B cell (primary cell): ENCODE results near the gene RIT2. TPM values are rescaled to one million over a fixed set of nuclear protein-coding genes. Genes with fewer than 3 reads are reported as not detected.

ENCODE experiments used
- ATAC-seq: fragments of 200-7000 bp; cut with Tn5 transposase; one replicate; pipeline ENCODE4 v1.10.0; 2021; ENCODE audit warnings: low read depth, mild to moderate bottlenecking, moderate number of reproducible peaks, moderate library complexity
- CTCF ChIA-PET: fragments of 350-600 bp; sonication (Branson Sonifier 250); formaldehyde crosslinking; loops from one replicate; lab custom pipeline; 2021; ENCODE audit warnings: antibody characterized with exemption, inconsistent platforms; lab: Charles Lee
- POLR2A ChIA-PET: fragments of 350-600 bp; sonication (Branson Sonifier 250); formaldehyde crosslinking; loops from one replicate; lab custom pipeline; 2021; ENCODE audit warnings: antibody characterized with exemption; lab: Charles Lee
- DNase-seq: peaks from one replicate; pipeline ENCODE4 v3.0.0; 2013
- H2AFZ ChIP-seq: 2 replicates; pipeline ENCODE4 v1.6.1; 2012; ENCODE audit warnings: mild to moderate bottlenecking, low read depth, low read length; ENCODE audit not compliant: insufficient read depth, poor library complexity, severe bottlenecking
- H3K27ac ChIP-seq, 2 donors: 1 replicate in 1 of 2; 2 replicates in 1 of 2; pipeline ENCODE4 v1.5.1; 2012 to 2013; ENCODE audit warnings: low read length in 2 of 2, mild to moderate bottlenecking in 2 of 2, moderate library complexity in 1 of 2
- H3K27me3 ChIP-seq, 4 experiments: fragments of 200-600 bp in 1 of 4; sonication (generic) in 1 of 4; replicated peaks in 1 of 4; 1 replicate in 2 of 4; 2 replicates in 2 of 4; pipeline versions ENCODE4 v1.6.1 to v1.7.0; 2013 to 2016; ENCODE audit warnings: low read length in 3 of 4, mild to moderate bottlenecking in 2 of 4, mixed read lengths in 1 of 4, moderate library complexity in 1 of 4; ENCODE audit not compliant: insufficient read depth in 4 of 4, control insufficient read depth in 3 of 4; ENCODE audit errors: control extremely low read depth in 1 of 4
- H3K36me3 ChIP-seq, 2 experiments: replicated peaks in 1 of 2; 1 replicate in 1 of 2; 2 replicates in 1 of 2; pipeline versions ENCODE4 v1.6.1 to v1.7.1; 2013; ENCODE audit warnings: low read length in 1 of 2; ENCODE audit not compliant: insufficient read depth in 2 of 2, control insufficient read depth in 1 of 2; ENCODE audit errors: control extremely low read depth in 1 of 2, extremely low read depth in 1 of 2
- H3K4me1 ChIP-seq, 2 donors: fragments of 200-600 bp in 1 of 2; sonication (generic) in 1 of 2; 1 replicate in 1 of 2; 2 replicates in 1 of 2; pipeline versions ENCODE4 v1.5.1 to v1.6.1; 2013 to 2017; ENCODE audit warnings: low read length in 2 of 2; ENCODE audit not compliant: control insufficient read depth in 2 of 2, insufficient read depth in 2 of 2
- H3K4me2 ChIP-seq: replicated peaks from 2 replicates; pipeline ENCODE3; 2012; ENCODE audit warnings: mild to moderate bottlenecking, low read depth, low read length; ENCODE audit not compliant: poor library complexity, severe bottlenecking
- H3K4me3 ChIP-seq, 5 experiments: fragments of 200-600 bp in 1 of 5; sonication (generic) in 1 of 5; 1 replicate in 3 of 5; 2 replicates in 2 of 5; pipeline versions ENCODE4 v1.5.1 to v1.7.0; 2011 to 2016; ENCODE audit warnings: low read length in 4 of 5, mild to moderate bottlenecking in 4 of 5, low read depth in 2 of 5, control low read depth in 1 of 5, moderate library complexity in 1 of 5; ENCODE audit not compliant: insufficient read depth in 1 of 5; ENCODE audit errors: control extremely low read depth in 1 of 5, extremely low read depth in 1 of 5
- H3K79me2 ChIP-seq: fragments of 200-600 bp; sonication (generic); one replicate; pipeline ENCODE4 v1.6.0; 2016; ENCODE audit warnings: low read length; ENCODE audit not compliant: control insufficient read depth, insufficient read depth
- H3K9ac ChIP-seq: fragments of 200-600 bp; sonication (generic); 2 replicates; pipeline ENCODE4 v1.6.1; 2017; ENCODE audit warnings: mild to moderate bottlenecking, low read length, moderate library complexity
- H3K9me3 ChIP-seq, 3 donors: one replicate each; pipeline versions ENCODE4 v1.6.1 to v1.7.1; 2013; ENCODE audit warnings: low read length in 2 of 3; ENCODE audit not compliant: control insufficient read depth in 2 of 3, insufficient read depth in 1 of 3; ENCODE audit errors: control extremely low read depth in 1 of 3
- H4K20me1 ChIP-seq: 2 replicates; pipeline ENCODE4 v1.6.0; 2012; ENCODE audit warnings: mild to moderate bottlenecking, low read length; ENCODE audit not compliant: insufficient read depth, control insufficient read depth, poor library complexity, severe bottlenecking
- H3K27ac Mint-ChIP-seq: one replicate; pipeline ENCODE4 v1.8.0; 2021; ENCODE audit warnings: mixed read lengths
- H3K27me3 Mint-ChIP-seq: one replicate; pipeline ENCODE4 v1.8.0; 2021; ENCODE audit warnings: mixed read lengths
- H3K4me1 Mint-ChIP-seq: one replicate; pipeline ENCODE4 v1.8.0; 2021; ENCODE audit warnings: mixed read lengths
- H3K4me3 Mint-ChIP-seq: one replicate; pipeline ENCODE4 v1.8.0; 2021; ENCODE audit warnings: mixed read lengths
- H3K9me3 Mint-ChIP-seq: one replicate; pipeline ENCODE4 v1.8.0; 2022; ENCODE audit warnings: mixed read lengths; ENCODE audit not compliant: insufficient read depth
- CTCF ChIP-seq: fragments of 200-600 bp; IDR thresholded peaks from one replicate; pipeline ENCODE4 v1.8.0; 2022; ENCODE audit warnings: antibody characterized with exemption, mild to moderate bottlenecking
- EZH2 ChIP-seq: IDR thresholded peaks from 2 replicates; pipeline ENCODE4 v1.6.1; 2012; ENCODE audit warnings: borderline replicate concordance, low read depth, mild to moderate bottlenecking, moderate library complexity, low read length; ENCODE audit not compliant: insufficient read depth, poor library complexity, severe bottlenecking
- WGBS: methylation state at CpG from one replicate; pipeline ENCODE4 v1.1.5; 2013; ENCODE audit warnings: missing lambda C conversion rate; ENCODE audit not compliant: insufficient coverage; 5-methylcytosine and 5-hydroxymethylcytosine counted together
- intact Hi-C: fragments of 100-400 bp; cut with micrococcal nuclease; formaldehyde crosslinking; loops from one replicate; pipeline ENCODE4 v1.10.0; 2022
- polyA plus RNA-seq: library from polyadenylated mRNA; depleted of rRNA; stranded (reverse); fragments of >200 nt; gene quantifications from 2 replicates; pipeline ENCODE4 v1.2.3, GENCODE V29; 2012
- total RNA-seq, 2 donors: library from RNA; stranded (reverse); fragments of 120-200 nt in 1 of 2; gene quantifications; 1 replicate in 1 of 2; 2 replicates in 1 of 2; pipeline versions ENCODE4 v1.2.3 to v1.2.4, GENCODE V29; 2013 to 2022

Gene RIT2
- total and polyA plus RNA-seq, 2 donors (not counting 1 experiment from before 2014, with no cell fraction given), result not detected

DNA sequence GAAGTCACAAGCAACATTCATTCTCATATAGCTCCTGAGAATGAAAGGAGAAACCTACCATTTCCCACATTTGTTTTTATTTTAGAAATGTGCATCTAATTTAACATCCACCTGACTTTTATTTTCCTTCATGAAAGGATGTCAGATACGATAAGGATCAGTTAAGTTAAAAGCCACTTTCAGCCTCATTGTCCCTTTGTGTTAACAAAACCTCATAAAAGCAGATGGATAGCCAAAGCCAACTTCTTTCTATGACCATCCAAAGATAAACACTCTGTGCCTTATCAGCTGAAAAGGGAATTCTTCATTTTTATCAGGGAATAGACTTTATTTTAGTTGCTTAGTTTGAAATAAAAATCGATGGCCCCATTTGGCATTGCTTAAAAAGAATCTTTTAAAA, 25.7 kb upstream of the RIT2 start:
- H3K4me3 Mint-ChIP-seq, result no peak overlapping the region
- no peaks in the 10 kb centered on the region for H3K4me1 Mint-ChIP-seq
- WGBS, result no CpG with 5 or more reads among the region's 2 CpGs
- H3K79me2 ChIP-seq, result no peaks in the 10 kb centered on the region
- no peaks in the 10 kb centered on the region for H3K4me1 ChIP-seq
- H3K9me3 Mint-ChIP-seq, result no peaks in the 10 kb centered on the region
- no peak for DNase-seq
- intact Hi-C loops, result no loop called here
- ChIA-PET POLR2A (no interaction called here), CTCF (no interaction called here)
- ATAC-seq, result no peak
- no peak overlapping the region for H3K4me2 ChIP-seq
- H3K4me3 ChIP-seq, result no peak overlapping the region
- no peaks in the 10 kb centered on the region for H3K27me3 Mint-ChIP-seq
- H3K9ac ChIP-seq, result no peak overlapping the region
- peaks cover 0 to 7% (median 0%) of the 10 kb centered on the region in 3 donors for H3K9me3 ChIP-seq
- no peaks in the 10 kb centered on the region for H3K36me3 ChIP-seq
- no peaks in the 10 kb centered on the region for H3K27me3 ChIP-seq
- H3K27ac ChIP-seq, result no peak overlapping the region
- TF ChIP-seq EZH2 (no peak), CTCF (no peak)
- no peak overlapping the region for H3K27ac Mint-ChIP-seq
- no peak overlapping the region for H2AFZ ChIP-seq
- no peaks in the 10 kb centered on the region for H4K20me1 ChIP-seq

DNA sequence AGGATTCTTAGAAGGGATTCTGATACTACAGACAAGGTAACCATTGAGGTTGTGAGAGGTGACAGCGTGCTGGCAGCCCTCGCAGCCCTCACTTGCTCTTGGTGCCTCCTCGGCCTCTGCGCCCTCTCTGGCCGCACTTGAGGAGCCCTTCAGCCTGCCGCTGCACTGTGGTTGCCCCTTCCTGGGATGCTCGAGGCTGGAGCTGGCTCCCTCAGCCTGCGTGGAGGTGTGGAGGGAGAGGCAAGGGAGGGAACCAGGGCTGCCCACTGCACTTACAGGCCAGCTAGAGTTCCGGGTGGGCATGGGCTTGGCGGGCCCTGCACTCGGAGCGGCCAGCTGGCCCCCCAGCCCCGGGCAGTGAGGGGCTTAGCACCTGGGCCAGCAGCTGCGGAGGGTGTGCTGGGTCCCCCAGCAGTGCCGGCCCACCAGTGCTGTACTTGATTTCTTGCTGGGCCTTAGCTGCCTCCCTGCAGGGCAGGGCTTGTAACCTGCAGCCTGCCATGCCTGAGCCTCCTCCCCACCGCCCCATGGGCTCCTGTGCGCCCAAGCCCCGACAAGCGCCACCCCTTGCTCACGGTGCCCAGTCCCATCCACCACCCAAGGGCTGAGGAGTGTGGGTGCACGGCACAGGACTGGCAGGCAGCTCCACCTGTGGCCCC, 23.9 kb upstream of the RIT2 start:
- peaks cover 2% of the 10 kb centered on the region for H3K9me3 Mint-ChIP-seq
- Histone ChIP-seq H3K79me2 (no peaks in the 10 kb centered on the region), H3K4me3 (no peak overlapping the region), H3K36me3 (no peaks in the 10 kb centered on the region), H2AFZ (no peak overlapping the region), H3K4me2 (no peak overlapping the region), H3K4me1 (no peaks in the 10 kb centered on the region), H3K27me3 (no peaks in the 10 kb centered on the region), H3K9ac (no peak overlapping the region), H4K20me1 (no peaks in the 10 kb centered on the region), H3K9me3 (peaks cover 0 to 7% (median 0%) of the 10 kb centered on the region in 3 donors), H3K27ac (no peak overlapping the region)
- intact Hi-C loops, result no loop called here
- 88% methylated on average over 20 of the region's 21 CpGs for WGBS
- POLR2A ChIA-PET, result no interaction called here
- no peak overlapping the region for H3K4me3 Mint-ChIP-seq
- CTCF ChIA-PET, result no interaction called here
- DNase-seq, result no peak
- H3K27me3 Mint-ChIP-seq, result no peaks in the 10 kb centered on the region
- H3K27ac Mint-ChIP-seq, result no peak overlapping the region
- no peak for ATAC-seq
- H3K4me1 Mint-ChIP-seq, result no peaks in the 10 kb centered on the region
- no peak for TF ChIP-seq EZH2
- TF ChIP-seq CTCF, result no peak
